Nephron progenitor cell (in vitro differentiated cells): ENCODE results near the gene MEGF9.

Experiments used
- DNase-seq: peaks from one replicate; pipeline ENCODE4 v3.0.0; 2021
- H3K27ac Mint-ChIP-seq: 2 replicates; pipeline ENCODE4 v1.8.0; 2021; ENCODE audit warnings: mild to moderate bottlenecking, moderate library complexity, mixed read lengths
- H3K27me3 Mint-ChIP-seq: 2 replicates; pipeline ENCODE4 v1.8.0; 2021; ENCODE audit warnings: mild to moderate bottlenecking, low read depth, mixed read lengths; ENCODE audit not compliant: poor library complexity
- H3K36me3 Mint-ChIP-seq: 2 replicates; pipeline ENCODE4 v1.8.0; 2021; ENCODE audit warnings: low read depth, mixed read lengths
- H3K4me1 Mint-ChIP-seq: 2 replicates; pipeline ENCODE4 v1.8.0; 2021; ENCODE audit warnings: mixed read lengths
- H3K4me3 Mint-ChIP-seq: 2 replicates; pipeline ENCODE4 v1.8.0; 2021; ENCODE audit warnings: mild to moderate bottlenecking, moderate library complexity, mixed read lengths
- H3K9me3 Mint-ChIP-seq: 2 replicates; pipeline ENCODE4 v1.8.0; 2021; ENCODE audit warnings: mild to moderate bottlenecking, moderate library complexity, mixed read lengths
- TF ChIP-seq, protein P1 (sequence below): fragments of 200-600 bp; sonication (generic); IDR thresholded peaks from 2 replicates; pipeline ENCODE4 v1.5.0; 2021; ENCODE audit warnings: antibody characterized with exemption

The MEGF9 gene

GRCh38 chr9:120718316-120718715 lies 4.0 kb upstream of the MEGF9 start:
- no peak overlapping the region for H3K4me3 Mint-ChIP-seq
- peaks cover 20% of the 10 kb centered on the region for H3K4me1 Mint-ChIP-seq
- no peak overlapping the region for H3K27ac Mint-ChIP-seq
- peaks cover 11% of the 10 kb centered on the region for H3K27me3 Mint-ChIP-seq
- no peaks in the 10 kb centered on the region for H3K36me3 Mint-ChIP-seq
- no peaks in the 10 kb centered on the region for H3K9me3 Mint-ChIP-seq
- DNase-seq = no peak
- TF ChIP-seq, protein P1, sequence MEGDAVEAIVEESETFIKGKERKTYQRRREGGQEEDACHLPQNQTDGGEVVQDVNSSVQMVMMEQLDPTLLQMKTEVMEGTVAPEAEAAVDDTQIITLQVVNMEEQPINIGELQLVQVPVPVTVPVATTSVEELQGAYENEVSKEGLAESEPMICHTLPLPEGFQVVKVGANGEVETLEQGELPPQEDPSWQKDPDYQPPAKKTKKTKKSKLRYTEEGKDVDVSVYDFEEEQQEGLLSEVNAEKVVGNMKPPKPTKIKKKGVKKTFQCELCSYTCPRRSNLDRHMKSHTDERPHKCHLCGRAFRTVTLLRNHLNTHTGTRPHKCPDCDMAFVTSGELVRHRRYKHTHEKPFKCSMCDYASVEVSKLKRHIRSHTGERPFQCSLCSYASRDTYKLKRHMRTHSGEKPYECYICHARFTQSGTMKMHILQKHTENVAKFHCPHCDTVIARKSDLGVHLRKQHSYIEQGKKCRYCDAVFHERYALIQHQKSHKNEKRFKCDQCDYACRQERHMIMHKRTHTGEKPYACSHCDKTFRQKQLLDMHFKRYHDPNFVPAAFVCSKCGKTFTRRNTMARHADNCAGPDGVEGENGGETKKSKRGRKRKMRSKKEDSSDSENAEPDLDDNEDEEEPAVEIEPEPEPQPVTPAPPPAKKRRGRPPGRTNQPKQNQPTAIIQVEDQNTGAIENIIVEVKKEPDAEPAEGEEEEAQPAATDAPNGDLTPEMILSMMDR = no peak

GRCh38 chr9:120717176-120717575 lies 2.9 kb upstream of the MEGF9 start:
- Mint-ChIP-seq H3K4me3 (no peak overlapping the region), H3K27ac (no peak overlapping the region), H3K4me1 (peaks cover 31% of the 10 kb centered on the region), H3K27me3 (peaks cover 22% of the 10 kb centered on the region), H3K36me3 (no peaks in the 10 kb centered on the region), H3K9me3 (no peaks in the 10 kb centered on the region)
- no peak for DNase-seq
- TF ChIP-seq, protein P1 = no peak

DNA sequence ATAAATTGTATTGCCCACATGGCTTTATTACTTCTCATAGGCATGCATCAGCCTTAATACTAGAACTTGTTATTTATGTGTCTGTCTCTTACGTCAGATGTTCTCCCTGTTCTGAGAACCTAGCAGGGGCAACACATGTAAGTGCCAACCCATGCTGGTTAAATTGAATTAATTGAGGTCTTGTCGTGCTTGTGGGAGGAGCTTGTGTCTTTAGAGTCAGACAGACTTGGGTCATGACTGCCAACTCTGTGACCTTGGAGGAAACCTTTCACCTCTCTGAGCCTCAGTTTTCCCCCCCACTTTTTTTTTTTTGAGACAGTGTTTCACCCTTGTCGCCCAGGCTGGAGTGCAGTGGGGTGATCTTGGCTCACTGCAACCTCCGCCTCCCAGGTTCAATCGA lies 2.2 kb upstream of the MEGF9 start:
- H3K4me1 Mint-ChIP-seq = peaks cover 38% of the 10 kb centered on the region
- H3K36me3 Mint-ChIP-seq = no peaks in the 10 kb centered on the region
- TF ChIP-seq, protein P1 = no peak
- H3K27me3 Mint-ChIP-seq = peaks cover 25% of the 10 kb centered on the region
- no peak overlapping the region for H3K4me3 Mint-ChIP-seq
- H3K9me3 Mint-ChIP-seq = no peaks in the 10 kb centered on the region
- no peak for DNase-seq
- H3K27ac Mint-ChIP-seq = no peak overlapping the region

- H3K4me3 Mint-ChIP-seq = peak overlapping the region; percentile 87
- peaks cover 25% of the 10 kb centered on the region for H3K27me3 Mint-ChIP-seq
- no peaks in the 10 kb centered on the region for H3K36me3 Mint-ChIP-seq
- no peaks in the 10 kb centered on the region for H3K9me3 Mint-ChIP-seq
- no peak overlapping the region for H3K27ac Mint-ChIP-seq
- DNase-seq = peak; percentile 51
- TF ChIP-seq, protein P1 = no peak
- H3K4me1 Mint-ChIP-seq = peaks cover 49% of the 10 kb centered on the region
Observed at GRCh38 chr9:120715389-120715924, 1.2 kb upstream of the MEGF9 start.

- Mint-ChIP-seq H3K27ac (no peak overlapping the region), H3K9me3 (no peaks in the 10 kb centered on the region)
- TF ChIP-seq, protein P1 = no peak
Observed at GRCh38 chr9:120714846-120715388, 647 bp upstream of the MEGF9 start.

More at GRCh38 chr9:120714846-120715388, 647 bp upstream of the MEGF9 start:
- H3K4me1 Mint-ChIP-seq = peaks cover 51% of the 10 kb centered on the region
- H3K4me3 Mint-ChIP-seq = peak overlapping the region; percentile 87
- H3K27me3 Mint-ChIP-seq = peaks cover 25% of the 10 kb centered on the region
- DNase-seq = peak; percentile 27
- H3K36me3 Mint-ChIP-seq = no peaks in the 10 kb centered on the region
